ENCODE data around the gene E2F4.
A peak's percentile ranks its signal among the peaks of the same experiment; 100 is the strongest.

The E2F4 gene, protein sequence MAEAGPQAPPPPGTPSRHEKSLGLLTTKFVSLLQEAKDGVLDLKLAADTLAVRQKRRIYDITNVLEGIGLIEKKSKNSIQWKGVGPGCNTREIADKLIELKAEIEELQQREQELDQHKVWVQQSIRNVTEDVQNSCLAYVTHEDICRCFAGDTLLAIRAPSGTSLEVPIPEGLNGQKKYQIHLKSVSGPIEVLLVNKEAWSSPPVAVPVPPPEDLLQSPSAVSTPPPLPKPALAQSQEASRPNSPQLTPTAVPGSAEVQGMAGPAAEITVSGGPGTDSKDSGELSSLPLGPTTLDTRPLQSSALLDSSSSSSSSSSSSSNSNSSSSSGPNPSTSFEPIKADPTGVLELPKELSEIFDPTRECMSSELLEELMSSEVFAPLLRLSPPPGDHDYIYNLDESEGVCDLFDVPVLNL

DNA sequence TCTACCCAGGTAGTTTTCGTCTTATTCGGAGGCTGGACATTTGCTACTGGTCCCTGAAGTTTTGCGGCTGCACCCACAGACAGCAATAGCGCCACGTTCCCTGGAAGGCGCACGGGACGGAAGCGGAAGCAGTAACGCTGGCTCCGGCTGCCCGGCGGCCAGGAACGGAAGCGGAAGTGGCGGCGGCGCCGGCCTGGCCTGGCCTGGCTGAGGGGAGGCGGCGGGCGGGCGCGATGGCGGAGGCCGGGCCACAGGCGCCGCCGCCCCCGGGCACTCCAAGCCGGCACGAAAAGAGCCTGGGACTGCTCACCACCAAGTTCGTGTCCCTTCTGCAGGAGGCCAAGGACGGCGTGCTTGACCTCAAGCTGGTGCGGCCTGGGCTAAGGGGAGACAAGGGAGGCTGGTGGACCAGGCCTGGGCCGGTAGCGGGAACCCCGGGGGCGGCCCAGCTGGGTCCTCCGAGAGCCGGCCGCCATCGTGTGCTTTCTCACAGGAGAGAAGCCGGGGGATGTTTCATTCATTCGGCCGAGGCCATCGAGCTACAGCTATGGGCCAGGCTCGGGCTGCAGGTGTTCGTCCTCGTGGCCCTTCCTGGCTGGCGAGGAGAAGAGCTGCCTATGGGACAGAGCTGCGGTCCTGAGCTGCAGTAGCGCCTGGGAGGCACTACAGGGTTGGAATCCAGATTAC is at the start of gene E2F4:
Gene E2F4 (plus strand): TSS at position 161 of the 687 bp plus-strand sequence. CDS start 73 bp downstream, at position 234.
- DNase-seq (ENCODE audit: low read depth), result peak; percentile 90

DNA sequence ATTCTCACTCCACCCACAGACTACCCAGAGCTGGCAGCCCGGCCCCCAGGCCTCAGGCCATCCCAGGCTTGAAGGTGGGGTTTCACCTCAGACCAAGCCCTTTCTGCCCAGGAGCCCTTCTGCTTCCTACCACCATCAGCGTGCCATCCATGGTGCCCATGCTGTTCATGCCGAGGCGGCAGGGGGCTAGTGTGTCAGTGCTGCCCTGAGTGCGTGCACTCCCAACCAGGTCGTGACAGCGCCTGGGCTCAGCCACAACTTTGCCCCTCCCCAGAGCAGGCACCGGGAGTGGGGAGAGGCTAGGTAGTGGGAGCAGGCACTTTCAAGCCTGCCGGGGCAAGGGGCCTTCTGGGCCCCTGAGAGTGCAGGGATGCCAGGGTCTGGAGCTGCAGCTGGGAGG is 49.6 kb upstream of the E2F4 start:
- DNase-seq (ENCODE audit: low read depth), result no peak

DNA sequence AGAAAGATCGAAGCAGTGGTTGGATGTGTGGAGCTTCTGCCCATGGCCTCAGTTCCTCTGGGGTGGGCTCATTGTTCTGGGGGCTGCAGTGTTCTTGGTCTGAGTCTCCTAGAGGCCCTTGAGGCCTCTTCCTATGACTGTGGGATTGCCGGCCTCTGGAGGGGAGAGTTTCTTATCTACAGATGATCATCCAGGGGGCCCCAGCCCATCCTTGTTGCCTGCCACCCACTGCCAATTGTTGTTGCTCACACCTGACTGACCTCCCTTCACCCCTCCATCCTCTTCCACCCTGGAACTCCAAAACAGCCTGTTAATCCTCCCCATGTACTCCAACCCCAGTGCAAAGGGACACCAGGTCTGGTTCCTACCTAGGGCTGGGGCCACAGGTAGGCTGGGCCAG is 47.0 kb upstream of the E2F4 start:
- DNase-seq (ENCODE audit: low read depth), result no peak

DNA sequence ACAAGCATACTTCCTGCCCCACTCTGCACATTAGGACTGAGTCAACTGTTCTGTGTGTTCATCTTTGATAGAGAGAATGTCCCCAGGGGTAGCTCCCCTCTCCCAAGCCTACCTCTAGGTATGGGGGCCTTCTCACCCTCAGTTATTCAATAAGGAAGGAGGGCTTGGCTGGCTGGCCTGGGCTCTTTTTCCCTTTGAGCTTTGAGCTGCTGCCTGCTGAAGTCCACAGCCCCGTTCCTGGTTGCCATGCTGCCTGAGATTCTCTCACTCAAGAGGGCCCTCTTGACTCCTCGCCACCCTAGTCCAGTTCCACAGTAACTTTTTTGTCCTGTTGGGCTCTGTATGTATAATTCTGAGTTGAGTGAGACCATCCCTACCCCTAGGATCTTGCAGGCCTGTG is 46.2 kb upstream of the E2F4 start:
- no peak for DNase-seq (ENCODE audit: low read depth)

DNA sequence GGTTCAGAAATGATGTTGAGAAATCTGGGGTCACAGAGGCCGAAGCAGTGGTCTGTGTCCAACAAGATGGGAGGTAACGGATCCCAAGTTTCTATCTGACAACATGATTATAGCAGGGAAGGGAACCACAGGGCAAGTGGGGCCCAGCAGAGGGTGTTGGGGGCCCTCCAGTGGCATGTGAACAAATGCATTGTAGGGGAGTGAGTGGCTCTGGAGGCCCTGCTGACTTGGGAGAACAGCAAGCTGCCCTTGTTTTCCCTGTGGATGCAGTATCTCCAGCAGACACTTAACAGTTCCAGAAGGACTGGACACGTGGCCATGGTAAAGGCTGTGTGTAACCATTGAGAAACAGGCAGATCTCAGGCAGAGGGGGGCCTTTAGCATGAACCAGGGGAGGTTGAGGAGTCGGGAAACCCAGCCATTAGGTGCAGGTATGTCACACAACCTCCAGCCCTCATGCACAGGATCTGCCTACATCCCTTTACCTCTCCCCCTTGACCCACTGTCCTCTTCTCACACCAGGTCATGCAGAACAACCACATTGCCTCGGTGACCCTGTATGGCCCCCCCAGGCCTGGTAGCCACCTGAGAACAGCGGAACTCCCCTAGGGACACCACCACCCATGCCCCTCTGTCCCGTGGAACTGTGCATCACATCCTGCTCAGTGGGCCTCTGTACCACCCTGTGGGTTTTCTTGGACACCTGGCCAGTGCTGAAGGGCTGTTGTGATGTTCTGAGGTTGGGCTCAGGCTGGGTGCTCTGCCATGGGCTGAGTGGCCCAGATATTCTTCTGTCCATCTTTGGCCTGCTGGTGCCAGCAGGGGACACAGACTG is 45.2 kb upstream of the E2F4 start:
- no peak for DNase-seq (ENCODE audit: low read depth)

DNA sequence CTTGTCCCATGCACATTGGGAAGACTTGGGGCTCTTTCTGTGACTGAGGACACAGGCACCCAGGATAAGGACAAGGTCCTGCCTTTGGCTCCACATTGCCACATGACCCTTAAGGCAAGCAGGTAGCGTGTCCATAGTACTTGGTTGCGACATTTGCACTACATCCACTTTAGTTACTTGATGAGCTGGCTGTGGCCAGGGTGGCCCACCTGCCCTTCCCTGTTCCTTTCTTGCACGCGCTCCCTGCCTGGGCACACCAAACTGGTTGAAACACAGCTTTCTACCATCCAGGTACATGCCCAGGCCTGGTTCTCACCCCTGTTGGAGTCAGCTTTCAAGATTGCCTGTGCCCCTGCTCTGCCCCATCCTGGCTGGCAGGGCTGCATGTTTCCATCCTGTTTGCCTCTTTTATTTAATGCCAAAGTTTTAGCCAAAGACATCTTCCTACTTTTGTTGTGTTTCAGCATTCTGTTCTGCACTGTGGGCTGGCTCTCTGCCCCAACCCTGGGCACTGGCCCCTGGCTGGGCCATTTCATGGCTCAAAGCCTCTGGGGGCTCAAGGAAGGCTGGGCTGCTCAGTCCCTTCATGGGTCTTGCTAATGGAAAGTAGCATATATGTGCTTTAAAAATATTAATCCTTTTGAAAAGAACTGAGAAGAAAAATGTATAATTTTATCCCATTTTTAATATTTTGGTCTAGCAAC is 44.4 kb upstream of the E2F4 start:
- no peak for DNase-seq (ENCODE audit: low read depth)

DNA sequence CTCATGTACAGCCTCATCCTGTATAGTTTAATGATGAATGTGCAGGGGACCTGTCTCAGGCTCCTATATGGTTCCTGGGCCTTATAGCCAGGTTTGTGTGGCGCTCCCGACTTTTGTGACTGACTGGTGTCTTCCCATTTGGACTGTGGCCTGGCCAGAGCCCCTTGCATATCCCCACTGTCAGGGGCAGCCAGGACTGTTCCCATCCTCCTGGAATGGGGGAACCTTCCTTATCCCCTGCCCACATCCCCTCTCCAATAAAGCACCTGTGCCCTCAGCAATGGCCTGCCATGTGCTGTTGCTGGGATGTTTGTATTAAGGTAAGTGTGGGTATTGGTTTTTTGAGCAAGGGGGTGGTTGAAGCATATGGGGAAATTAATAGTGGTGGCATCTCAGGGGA is 43.7 kb upstream of the E2F4 start:
- DNase-seq (ENCODE audit: low read depth), result no peak

DNA sequence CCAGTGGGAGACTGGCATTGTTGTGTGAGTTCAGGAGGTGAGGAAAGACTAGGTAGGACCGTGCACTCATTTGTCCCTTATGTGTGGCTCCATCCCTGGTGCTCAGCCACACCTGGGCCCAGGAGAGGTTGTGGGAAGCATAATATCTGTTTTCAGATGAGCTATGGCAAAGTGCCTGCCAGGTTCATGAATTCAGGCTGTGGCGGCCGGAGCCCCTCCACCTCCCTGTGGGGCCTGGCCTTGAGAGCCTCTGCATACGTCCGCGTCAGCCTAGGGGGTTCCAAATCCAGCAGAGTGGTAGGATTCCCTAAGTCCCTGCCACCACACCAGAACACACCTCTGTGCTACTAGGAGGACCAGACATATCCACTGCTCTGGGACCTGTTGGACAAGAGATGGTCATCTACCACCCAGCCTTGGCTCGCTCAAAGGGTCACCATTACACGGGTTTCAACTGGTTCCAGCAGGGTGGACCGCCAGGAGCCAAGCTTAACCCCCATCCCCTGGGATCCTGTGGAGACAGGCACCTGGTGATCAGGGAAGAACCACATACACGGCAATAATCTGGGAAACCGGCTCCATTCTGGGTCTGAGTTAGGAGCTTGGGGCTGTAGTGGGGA is 43.2 kb upstream of the E2F4 start:
- DNase-seq (ENCODE audit: low read depth), result no peak

DNA sequence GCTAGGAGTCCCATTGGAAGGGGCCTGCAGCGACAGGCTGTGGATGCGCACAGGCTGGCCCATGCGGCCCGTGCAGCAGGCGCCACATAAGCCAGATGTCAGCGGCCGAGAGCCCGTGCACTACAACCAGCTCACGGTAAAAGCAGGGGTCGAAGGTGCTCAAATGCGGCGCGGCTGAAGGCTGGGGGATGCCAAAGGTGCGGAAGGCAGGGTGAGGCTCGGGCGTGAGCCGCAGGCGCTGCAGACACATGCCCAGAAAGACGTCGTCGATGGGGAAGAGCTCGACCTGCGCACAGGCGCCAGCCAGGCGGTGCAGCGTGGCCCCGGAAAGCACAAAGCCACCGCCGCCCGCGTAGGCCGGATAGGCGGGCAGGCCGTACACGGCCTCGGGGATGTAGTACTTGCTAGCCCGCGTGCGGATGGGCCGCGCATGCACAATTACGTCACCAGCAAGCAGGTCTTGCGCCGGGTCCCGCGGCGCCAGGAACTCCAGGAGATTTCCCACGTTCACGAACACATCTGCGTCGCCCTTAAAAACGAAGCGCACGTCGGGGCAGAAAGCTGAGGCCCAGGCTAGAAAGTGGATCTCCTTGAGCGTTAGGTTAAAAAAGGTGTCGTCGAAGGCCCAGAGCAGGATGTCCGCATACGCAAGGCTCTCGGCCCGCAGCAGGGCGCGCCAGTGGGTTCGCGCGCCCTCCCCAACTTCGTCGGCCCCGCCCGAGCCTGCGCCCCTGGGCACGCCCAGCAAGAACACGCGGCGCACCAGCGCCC is 42.5 kb upstream of the E2F4 start:
- no peak for DNase-seq (ENCODE audit: low read depth)

DNA sequence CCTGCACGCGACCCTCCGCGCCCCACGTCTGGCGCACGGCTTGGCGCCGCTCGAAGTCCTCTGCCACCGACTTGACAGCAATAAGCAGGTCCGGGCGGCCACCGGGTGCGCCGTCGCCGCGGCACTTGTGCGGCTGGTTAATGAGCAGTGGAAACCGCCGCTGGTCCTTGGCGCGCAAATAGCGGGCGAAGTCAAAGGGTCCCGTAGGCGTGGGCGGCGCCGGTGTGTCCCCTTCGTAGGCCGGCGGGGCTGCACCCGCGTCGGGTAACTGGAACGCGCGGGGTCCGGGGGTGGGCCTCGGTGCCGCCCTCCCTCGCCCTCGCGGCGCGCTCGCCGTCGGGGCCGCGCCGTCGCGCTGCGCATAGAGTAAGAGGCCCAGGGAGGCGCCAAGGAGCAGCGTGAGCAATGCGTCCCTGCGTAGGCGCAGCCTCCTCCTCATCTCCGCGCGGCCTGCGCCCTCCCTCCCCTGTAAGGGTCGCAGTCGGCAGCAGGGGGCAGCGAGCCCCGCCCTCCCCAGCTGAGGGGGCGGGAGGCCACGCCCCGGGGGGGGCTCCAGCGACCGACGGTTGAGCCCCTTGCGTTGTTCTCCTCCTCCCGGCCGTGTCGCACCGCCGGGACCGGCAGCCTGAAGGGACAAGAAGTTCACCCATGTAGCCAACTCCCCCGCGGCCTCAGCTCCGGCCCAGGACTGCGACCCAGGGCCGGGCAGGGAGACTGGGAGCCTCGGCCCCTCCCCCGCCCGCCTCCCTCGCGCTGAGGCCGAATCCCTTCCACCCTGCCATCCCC is 41.7 kb upstream of the E2F4 start:
- peak; percentile 67 for DNase-seq (ENCODE audit: low read depth)

DNA sequence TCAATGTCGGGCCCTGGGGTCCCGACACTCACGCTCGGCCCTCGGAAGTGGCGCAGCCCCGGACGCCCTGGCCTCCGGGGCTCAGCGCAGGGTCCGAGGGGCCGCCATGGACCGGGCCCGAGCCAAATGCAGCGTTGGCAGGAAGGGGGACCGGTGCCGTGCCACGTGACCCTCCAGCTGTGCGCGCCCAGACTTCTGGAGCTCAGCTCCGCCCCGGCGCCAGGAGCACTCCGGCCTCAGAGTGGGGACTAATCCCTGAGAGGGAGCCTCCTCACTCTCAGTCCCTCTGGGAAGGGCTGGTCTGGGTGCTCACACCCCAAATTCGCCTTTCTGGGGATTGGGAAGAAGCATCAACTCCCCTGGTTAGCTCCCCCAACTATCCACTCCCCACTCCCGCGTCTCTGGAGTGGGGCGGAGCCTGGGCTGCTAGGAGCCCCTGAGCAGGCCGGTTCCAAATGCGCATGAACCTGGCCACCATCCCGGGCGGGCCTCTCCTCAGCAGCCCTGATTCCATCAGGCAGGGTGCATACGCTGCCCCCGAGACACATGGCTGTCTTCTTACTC is 41.0 kb upstream of the E2F4 start, which contains the start of gene B3GNT9:
Gene B3GNT9 (minus strand): TSS at position 166 of the 564 bp plus-strand sequence. CDS start 513 bp downstream, outside the sequence.
- peak; percentile 69 for DNase-seq (ENCODE audit: low read depth)

DNA sequence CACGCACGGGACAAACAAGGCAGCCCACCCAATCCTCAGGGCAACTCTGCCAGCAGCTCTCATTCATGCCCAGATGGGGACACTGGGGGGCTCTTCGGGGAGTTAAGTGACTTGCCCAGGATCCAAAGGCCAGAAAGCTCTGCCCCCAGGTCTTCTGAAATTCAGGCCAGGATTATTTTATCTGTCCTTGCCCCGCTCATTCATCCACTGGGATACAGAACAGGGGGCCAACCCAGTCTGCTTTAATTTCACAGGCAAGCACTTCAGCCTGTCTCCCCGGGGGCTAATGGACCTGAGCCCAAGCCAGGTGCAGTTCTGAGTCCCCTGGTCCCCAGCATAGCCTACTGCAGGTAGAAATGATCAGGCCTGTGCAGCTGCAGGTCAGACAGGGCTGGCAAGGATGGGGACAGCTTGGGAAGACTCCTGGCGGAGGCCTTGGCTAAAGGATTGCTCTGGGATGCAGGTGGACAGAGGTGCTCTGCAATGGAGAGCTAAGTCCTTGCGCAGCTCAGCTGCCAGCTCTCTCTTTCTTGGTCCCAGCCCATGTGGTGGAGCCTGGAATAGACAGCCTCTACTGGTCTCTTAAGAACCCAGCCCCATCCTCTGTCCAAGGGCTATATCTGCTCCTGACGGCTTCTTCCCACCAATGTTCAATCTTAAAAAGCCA is 40.4 kb upstream of the E2F4 start:
- DNase-seq (ENCODE audit: low read depth), result no peak

DNA sequence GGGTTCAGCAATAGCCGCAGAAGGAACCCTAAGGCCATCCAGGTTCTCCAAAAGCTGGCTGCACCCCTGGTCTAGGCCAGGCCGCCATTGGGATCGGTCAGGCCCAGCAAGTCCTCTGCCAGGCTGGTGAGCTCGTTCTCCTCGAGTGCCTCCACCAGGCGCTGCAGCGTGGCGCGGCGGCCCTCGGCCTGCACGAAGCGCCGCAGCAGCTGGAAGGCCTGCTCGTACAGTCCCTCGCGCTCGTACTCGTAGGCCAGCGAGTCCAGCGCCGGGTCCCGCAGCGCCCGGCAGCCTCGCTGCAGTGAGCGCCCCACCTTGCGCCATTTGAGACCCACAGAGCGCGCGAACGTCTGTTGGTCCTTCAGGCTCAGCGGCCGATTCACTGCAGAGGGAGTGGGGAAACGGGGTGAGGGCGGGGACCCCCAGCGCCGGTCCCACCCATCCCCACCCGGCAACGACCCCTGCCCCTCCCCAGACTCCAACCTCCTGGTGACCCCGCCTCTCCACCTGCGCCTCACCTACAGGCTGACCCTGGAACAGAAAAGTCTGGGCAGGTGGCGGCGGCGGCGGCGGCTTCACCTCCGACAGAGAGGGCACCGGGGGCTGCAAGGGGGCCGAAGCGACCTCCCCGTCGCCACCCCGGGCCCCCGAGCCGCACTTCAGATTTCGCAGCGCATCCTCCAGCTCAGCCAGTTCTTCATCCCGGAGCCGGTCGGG is 37.2 kb upstream of the E2F4 start:
- DNase-seq (ENCODE audit: low read depth), result no peak

DNA sequence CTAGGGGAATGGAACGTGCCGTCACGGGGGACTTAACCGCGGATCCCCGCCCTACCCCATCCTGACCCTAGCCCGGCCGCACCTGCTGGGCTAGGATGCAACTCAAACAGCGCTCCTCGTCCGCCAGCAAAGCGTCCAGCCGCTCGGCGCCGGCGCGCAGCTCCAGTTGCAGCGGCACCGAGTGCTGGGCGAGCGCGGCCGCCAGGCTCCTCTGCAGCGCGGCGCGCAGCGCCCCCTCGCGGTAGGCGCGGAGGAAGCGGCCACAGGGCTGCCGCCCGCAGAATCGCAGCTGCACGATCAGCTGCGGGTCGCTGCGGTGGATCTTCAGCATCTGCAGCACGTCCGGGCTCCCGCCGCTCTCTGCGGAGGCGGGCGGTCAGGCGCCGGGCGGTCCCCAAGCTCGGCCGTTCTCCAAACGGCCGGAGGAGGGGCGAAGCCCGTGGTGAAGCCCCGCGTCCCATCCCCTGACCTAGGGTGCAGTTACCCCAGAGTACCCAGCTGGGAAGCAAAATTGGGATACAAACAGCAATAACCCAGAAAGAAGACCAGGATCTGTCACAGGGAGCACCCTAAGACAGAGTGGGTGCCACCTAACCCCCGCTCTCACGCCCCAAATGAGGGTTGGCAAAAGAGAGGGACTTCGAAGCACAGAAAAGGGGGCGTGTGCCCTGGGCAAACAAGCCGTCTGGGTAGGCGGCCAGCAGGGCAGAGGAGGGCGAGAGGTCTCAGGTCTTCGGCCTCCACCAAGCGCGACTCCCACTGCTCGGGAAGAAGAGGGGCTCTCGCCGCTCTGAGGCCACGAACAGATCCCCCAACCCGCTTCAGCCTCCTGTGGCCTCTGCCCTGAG is 36.4 kb upstream of the E2F4 start:
- DNase-seq (ENCODE audit: low read depth), result peak; percentile 61

DNA sequence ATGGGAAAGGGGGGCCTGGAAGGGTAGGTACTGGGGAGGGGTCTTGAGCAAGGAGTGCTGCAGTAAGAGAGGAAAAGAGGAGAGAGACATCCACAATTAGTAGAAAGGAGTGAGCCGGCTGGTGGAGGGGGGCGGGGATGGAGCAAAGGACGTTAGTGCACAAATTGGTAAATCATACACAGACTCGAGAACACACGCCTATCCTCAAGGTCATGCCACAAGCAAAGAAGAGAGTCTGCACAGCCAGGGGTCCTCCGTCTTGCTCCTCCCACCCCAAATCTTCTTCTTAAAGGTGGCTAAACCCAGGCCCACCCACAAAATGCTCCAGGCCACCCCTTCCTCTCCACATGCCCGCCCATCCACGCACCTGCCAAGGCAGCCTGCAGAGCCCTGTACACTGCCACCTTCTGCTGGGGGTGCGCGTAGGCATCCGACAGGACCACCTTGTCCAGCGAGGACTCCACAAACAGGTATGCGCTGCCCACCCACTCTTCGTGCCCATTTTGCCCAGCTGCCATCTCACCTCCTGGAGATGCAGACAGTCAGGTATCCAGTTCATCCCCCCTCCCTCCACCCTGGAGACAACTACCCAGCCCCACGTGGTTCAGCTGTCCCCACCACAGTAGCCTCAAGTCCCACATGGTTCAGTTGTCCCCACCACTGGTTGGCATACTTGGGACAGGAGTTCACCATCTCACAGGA is 35.7 kb upstream of the E2F4 start:
- DNase-seq (ENCODE audit: low read depth), result no peak

DNA sequence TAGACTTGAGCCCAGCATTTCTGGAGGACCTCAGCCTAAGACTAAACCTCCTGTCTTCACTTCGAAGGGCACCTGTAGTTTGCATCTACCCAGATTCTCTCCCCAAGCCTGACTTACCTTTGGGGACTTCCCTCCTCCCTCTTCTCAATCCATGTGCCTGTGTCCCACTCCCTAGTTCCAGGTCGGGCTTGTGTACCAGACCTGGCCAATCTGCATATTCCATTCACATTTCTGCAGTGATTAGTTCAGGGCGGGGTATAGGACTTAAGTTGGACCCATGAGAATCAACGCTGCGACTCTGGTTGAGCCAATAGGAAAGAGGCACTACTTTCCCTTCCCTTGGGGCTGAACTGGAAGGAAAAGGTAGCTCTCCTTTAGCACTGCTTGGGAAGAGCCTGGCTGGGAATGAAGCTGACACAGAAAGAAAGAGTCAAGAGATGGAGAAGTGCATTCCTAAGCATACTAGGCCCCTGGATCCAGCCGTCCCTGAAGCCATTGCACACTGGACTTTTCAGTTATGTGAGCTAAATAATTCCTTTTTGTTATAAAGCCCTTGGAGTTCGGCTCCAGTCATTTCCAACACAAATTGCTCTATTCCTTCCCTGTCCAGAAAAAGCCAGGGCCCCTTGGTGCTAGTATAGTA is 34.7 kb upstream of the E2F4 start:
- no peak for DNase-seq (ENCODE audit: low read depth)

All from fibroblast of gingiva (primary cell).